HepG2 (cell line): Measurements from ENCODE around the gene SLC35D2. TPM values are rescaled to one million over a fixed set of nuclear protein-coding genes. Genes with fewer than 3 reads are reported as not detected.
A peak's percentile ranks its signal among the peaks of the same experiment; 100 is the strongest.

ENCODE experiments used
- ATAC-seq: fragments of 200-7000 bp; cut with Tn5 transposase; 3 replicates; pipeline ENCODE4 v1.9.1; 2020; ENCODE audit warnings: mild to moderate bottlenecking, moderate library complexity
- BruUV-seq: library from RNA; stranded (reverse); fragments of 400-500 nt; replicated peaks from 2 replicates; lab custom pipeline; 2021; lab: Mats Ljungman, UMichigan
- CTCF ChIA-PET: fragments of 300-600 bp; formaldehyde crosslinking; extraction: SDS; loops from one replicate; lab custom pipeline; 2021; ENCODE audit warnings: low total read pairs, inconsistent platforms, low intra/inter-chr PET ratio; lab: Yijun Ruan, JAX
- POLR2A ChIA-PET: fragments of 350-600 bp; sonication (Branson Sonifier 250); formaldehyde crosslinking; loops from one replicate; lab custom pipeline; 2020; ENCODE audit warnings: antibody characterized with exemption, inconsistent platforms; lab: Yijun Ruan, JAX
- DNase-seq: peaks from one replicate; pipeline ENCODE4 v3.0.0-alpha.2; 2015; ENCODE audit warnings: low spot score
- FAIRE-seq: peaks from 3 replicates; lab custom pipeline; 2011; peaks lifted over from hg19 to GRCh38; lab: Jason Lieb, UNC
- H2AFZ ChIP-seq: one replicate; pipeline ENCODE4 v1.6.1; 2011; ENCODE audit warnings: low read length, inconsistent platforms
- H3K27ac ChIP-seq: fragments of 300-600 bp; 3 replicates; pipeline ENCODE4 v1.8.0; 2011; ENCODE audit warnings: mixed run types, mild to moderate bottlenecking, mixed read lengths, low read length, inconsistent platforms; ENCODE audit not compliant: insufficient read depth; ENCODE audit errors: extremely low read length
- H3K27me3 ChIP-seq, 2 experiments: fragments of 200-600 bp in 1 of 2; 2 replicates in 1 of 2; 3 replicates in 1 of 2; pipeline versions ENCODE4 v1.6.0 to v1.8.0; 2011; ENCODE audit warnings: low read length in 2 of 2, mild to moderate bottlenecking in 2 of 2, moderate library complexity in 2 of 2, inconsistent platforms in 1 of 2; ENCODE audit not compliant: insufficient read depth in 2 of 2, control insufficient read depth in 1 of 2
- H3K36me3 ChIP-seq, 2 experiments: fragments of 200-600 bp in 1 of 2; replicated peaks in 1 of 2; 2 replicates in 1 of 2; 3 replicates in 1 of 2; pipeline versions ENCODE4 v1.5.1 to v1.8.0; 2011; ENCODE audit warnings: low read length in 2 of 2, inconsistent platforms in 1 of 2; ENCODE audit not compliant: insufficient read depth in 2 of 2, control insufficient read depth in 1 of 2
- H3K4me1 ChIP-seq: 2 replicates; pipeline ENCODE4 v1.5.1; 2012; ENCODE audit warnings: low read length, inconsistent platforms; ENCODE audit not compliant: insufficient read depth
- H3K4me2 ChIP-seq: 2 replicates; pipeline ENCODE4 v1.6.0; 2011; ENCODE audit warnings: low read depth, low read length, inconsistent platforms
- H3K4me3 ChIP-seq, 3 experiments: fragments of 200-600 bp in 1 of 3; sonication (generic), shearing (Covaris generic) in 1 of 3; replicated peaks in 1 of 3; 2 replicates each; pipeline ENCODE4 v1.5.1; 2011 to 2016; ENCODE audit warnings: low read length in 3 of 3, inconsistent platforms in 2 of 3, low read depth in 2 of 3, mild to moderate bottlenecking in 2 of 3, control low read depth in 1 of 3, mixed read lengths in 1 of 3; ENCODE audit not compliant: insufficient read depth in 1 of 3
- H3K79me2 ChIP-seq: one replicate; pipeline ENCODE4 v1.6.1; 2011; ENCODE audit warnings: low read length, inconsistent platforms; ENCODE audit not compliant: insufficient read depth
- H3K9ac ChIP-seq: 2 replicates; pipeline ENCODE4 v1.6.0; 2011; ENCODE audit warnings: mild to moderate bottlenecking, low read depth, low read length, inconsistent platforms; ENCODE audit not compliant: insufficient read depth
- H3K9me3 ChIP-seq: 2 replicates; pipeline ENCODE4 v1.5.1; 2012; ENCODE audit warnings: mild to moderate bottlenecking, low read length
- H4K20me1 ChIP-seq: 2 replicates; pipeline ENCODE4 v1.6.0; 2011; ENCODE audit warnings: inconsistent platforms, mild to moderate bottlenecking, low read length, moderate library complexity; ENCODE audit not compliant: insufficient read depth
- MYC ChIP-seq: sonication (generic); formaldehyde crosslinking; IDR thresholded peaks from 2 replicates; pipeline ENCODE4 v1.9.0; 2021; ENCODE audit warnings: missing genetic modification reagents, borderline replicate concordance
- PHF20 ChIP-seq: sonication (generic); formaldehyde crosslinking; IDR thresholded peaks from 2 replicates; pipeline ENCODE4 v1.5.0; 2020; ENCODE audit warnings: mild to moderate bottlenecking, missing genetic modification reagents
- POLR2A ChIP-seq, 2 experiments: IDR thresholded peaks; 2 replicates each; pipeline ENCODE4 v1.6.1; 2011; ENCODE audit warnings: low read depth in 2 of 2, low read length in 2 of 2, mild to moderate bottlenecking in 1 of 2, moderate library complexity in 1 of 2; ENCODE audit not compliant: insufficient read depth in 1 of 2
- RARG ChIP-seq: sonication (generic); formaldehyde crosslinking; IDR thresholded peaks from 2 replicates; pipeline ENCODE4 v1.4.0; 2020; ENCODE audit warnings: low read depth, mild to moderate bottlenecking, missing genetic modification reagents
- SOX13 ChIP-seq, 3 experiments: fragments of 450-650 bp in 1 of 3; sonication (generic) in 1 of 3; formaldehyde crosslinking in 1 of 3; IDR thresholded peaks in 2 of 3; conservative IDR thresholded peaks in 1 of 3; 2 replicates each; pipeline versions ENCODE4 v1.5.0 to v1.6.1; 2016 to 2020; ENCODE audit warnings: antibody characterized with exemption in 1 of 3, mild to moderate bottlenecking in 1 of 3, missing compliant biosample characterization in 1 of 3, missing genetic modification reagents in 1 of 3, moderate library complexity in 1 of 3
- SSRP1 ChIP-seq: IDR thresholded peaks from 2 replicates; pipeline ENCODE4 v1.6.1; 2016; ENCODE audit warnings: control low read depth
- ZBTB21 ChIP-seq: sonication (generic); formaldehyde crosslinking; IDR thresholded peaks from 2 replicates; pipeline ENCODE4 v1.4.0; 2020; ENCODE audit warnings: missing genetic modification reagents
- ZNF12 ChIP-seq: sonication (generic); formaldehyde crosslinking; IDR thresholded peaks from 2 replicates; pipeline ENCODE4 v1.5.0; 2020; ENCODE audit warnings: missing genetic modification reagents
- ZNF333 ChIP-seq: sonication (generic); formaldehyde crosslinking; IDR thresholded peaks from 2 replicates; pipeline ENCODE4 v1.4.0; 2020; ENCODE audit warnings: mild to moderate bottlenecking, missing genetic modification reagents, borderline replicate concordance
- ZNF598 ChIP-seq: sonication (generic); formaldehyde crosslinking; IDR thresholded peaks from 2 replicates; pipeline ENCODE4 v1.5.1; 2020; ENCODE audit warnings: mild to moderate bottlenecking, missing genetic modification reagents, borderline replicate concordance
- WGBS: methylation state at CpG from one replicate; pipeline ENCODE4 v1.1.6; 2017; ENCODE audit warnings: low lambda C conversion rate; 5-methylcytosine and 5-hydroxymethylcytosine counted together
- in situ Hi-C: cut with HindIII; loops from 2 replicates; pipeline ENCODE4 v1.10.0; 2017; ENCODE audit warnings: low pct_unique_long_range_greater_than_20kb; ENCODE audit not compliant: extremely low pct_ligation_motif_present
- intact Hi-C: fragments of 100-400 bp; cut with micrococcal nuclease; formaldehyde crosslinking; loops from one replicate; pipeline ENCODE4 v1.10.0; 2022; ENCODE audit not compliant: unreplicated experiment
- polyA plus RNA-seq, 8 experiments: library from polyadenylated mRNA; depleted of rRNA in 3 of 8; stranded (reverse) in 7 of 8; unstranded in 1 of 8; fragments of >200 nt; fragmentation: Illumina TruSeq in 4 of 8; extraction: Trizol in 4 of 8; gene quantifications; 2 replicates each; pipeline versions ENCODE4 v1.2.1 to v1.2.3, GENCODE V29; 2011 to 2016; ENCODE audit warnings: low read depth in 4 of 8, missing spikeins in 1 of 8, mixed read lengths in 1 of 8; ENCODE audit not compliant: insufficient read depth in 1 of 8
- total RNA-seq, 5 experiments: library from RNA; depleted of rRNA; stranded (reverse); fragments of >200 nt; fragmentation: Illumina TruSeq; extraction: Trizol; gene quantifications; 2 replicates each; pipeline ENCODE4 v1.2.3, GENCODE V29; 2016; ENCODE audit warnings: low read depth in 1 of 5
- TF ChIP-seq, protein P1 (sequence below): sonication (generic); formaldehyde crosslinking; IDR thresholded peaks from 2 replicates; pipeline ENCODE4 v1.4.0; 2020; ENCODE audit warnings: missing genetic modification reagents
- TF ChIP-seq, protein P2 (sequence below): sonication (generic); formaldehyde crosslinking; IDR thresholded peaks from 2 replicates; pipeline ENCODE4 v1.4.0; 2020; ENCODE audit warnings: missing genetic modification reagents, borderline replicate concordance

Gene SLC35D2
- total and polyA plus RNA-seq, 2 of the 13 experiments (the other 11 are each of a cell fraction or from before 2014, with no cell fraction given) = 96.2 to 103 TPM

DNA sequence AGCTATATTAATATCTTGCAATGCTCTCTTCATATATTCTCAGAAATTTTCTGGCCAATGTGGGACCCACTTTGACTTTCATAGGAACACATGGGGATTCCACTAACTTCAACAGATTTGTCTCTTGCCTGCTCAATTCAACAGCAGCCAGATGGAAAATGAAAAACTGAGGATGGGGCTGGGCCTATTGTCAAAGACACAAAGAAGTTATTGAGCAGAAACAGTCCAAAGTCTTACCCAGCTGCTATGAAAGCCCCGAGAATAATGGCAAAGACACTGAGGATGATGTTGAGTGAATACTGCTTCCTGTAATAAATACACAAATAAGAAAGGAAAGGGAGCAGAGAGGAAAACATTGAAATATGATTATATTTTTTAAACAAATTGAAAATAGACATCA, 32.6 kb downstream of the SLC35D2 start (continued):
- TF ChIP-seq SOX13 (IDR thresholded peaks at IDR 0.05) = peak; percentile 63; the same call in 1 of the 2 replicates
- TF ChIP-seq SOX13 (CRISPR knock-in tag; conservative IDR thresholded peaks at IDR 0.05 in 1 of 2, IDR thresholded peaks at IDR 0.05 in 1 of 2) = peak in 1 of 2 experiments; percentile 92; a peak in 2 of 4 replicates
- TF ChIP-seq MYC = no peak
- no peak for TF ChIP-seq PHF20
- TF ChIP-seq RARG (CRISPR knock-in tag) = no peak

DNA sequence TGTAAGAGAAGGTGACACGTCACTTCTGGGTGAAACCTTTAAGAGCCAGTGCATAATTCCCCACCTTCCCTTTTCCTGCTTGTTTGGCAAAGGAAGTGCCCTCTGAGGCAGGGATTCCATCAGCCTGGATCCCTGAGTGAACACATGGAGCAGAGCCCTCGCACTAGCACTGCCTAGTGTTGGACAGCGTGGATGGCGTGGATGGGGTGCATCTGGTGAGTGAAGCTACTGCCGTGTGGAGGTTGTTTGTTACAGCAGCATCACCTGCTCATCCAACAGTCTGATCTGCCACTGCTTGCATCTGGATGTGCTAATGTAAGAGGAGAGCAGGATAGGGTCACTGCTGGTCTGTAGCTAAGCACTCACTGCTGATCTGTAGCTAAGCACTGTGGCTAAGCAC, 35.2 kb downstream of the SLC35D2 start:
- H3K4me3 ChIP-seq = no peak overlapping the region
- no peaks in the 10 kb centered on the region for H3K9me3 ChIP-seq
- WGBS = 100% methylated on average over 5 of the region's 5 CpGs
- no peaks in the 10 kb centered on the region for H3K79me2 ChIP-seq
- in situ Hi-C loops = loop anchor here (25.0 kb wide), 1 partner anchor 314 kb away; the partner anchor contains the start of gene PRXL2C
- no peak for TF ChIP-seq ZNF598 (CRISPR knock-in tag)
- TF ChIP-seq POLR2A (IDR thresholded peaks at IDR 0.05; ENCODE audit: insufficient read depth in 1 of 2, low read depth in 2 of 2, low read length in 2 of 2) = 0 out of 4 replicates have a peak, but pooled peaks of 1 of the 2 experiments have one; percentile 19
- TF ChIP-seq ZNF12 (CRISPR knock-in tag) = peak; percentile 98
- TF ChIP-seq SSRP1 (CRISPR knock-in tag) = 0 out of 2 replicates have a peak, but pooled peaks have one; percentile 43
- peak; percentile 96; the same call in 1 of the 2 replicates for TF ChIP-seq ZNF333 (CRISPR knock-in tag)
- TF ChIP-seq, protein P1, sequence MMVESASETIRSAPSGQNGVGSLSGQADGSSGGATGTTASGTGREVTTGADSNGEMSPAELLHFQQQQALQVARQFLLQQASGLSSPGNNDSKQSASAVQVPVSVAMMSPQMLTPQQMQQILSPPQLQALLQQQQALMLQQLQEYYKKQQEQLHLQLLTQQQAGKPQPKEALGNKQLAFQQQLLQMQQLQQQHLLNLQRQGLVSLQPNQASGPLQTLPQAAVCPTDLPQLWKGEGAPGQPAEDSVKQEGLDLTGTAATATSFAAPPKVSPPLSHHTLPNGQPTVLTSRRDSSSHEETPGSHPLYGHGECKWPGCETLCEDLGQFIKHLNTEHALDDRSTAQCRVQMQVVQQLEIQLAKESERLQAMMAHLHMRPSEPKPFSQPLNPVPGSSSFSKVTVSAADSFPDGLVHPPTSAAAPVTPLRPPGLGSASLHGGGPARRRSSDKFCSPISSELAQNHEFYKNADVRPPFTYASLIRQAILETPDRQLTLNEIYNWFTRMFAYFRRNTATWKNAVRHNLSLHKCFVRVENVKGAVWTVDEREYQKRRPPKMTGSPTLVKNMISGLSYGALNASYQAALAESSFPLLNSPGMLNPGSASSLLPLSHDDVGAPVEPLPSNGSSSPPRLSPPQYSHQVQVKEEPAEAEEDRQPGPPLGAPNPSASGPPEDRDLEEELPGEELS (CRISPR knock-in tag) = no peak
- TF ChIP-seq, protein P2, sequence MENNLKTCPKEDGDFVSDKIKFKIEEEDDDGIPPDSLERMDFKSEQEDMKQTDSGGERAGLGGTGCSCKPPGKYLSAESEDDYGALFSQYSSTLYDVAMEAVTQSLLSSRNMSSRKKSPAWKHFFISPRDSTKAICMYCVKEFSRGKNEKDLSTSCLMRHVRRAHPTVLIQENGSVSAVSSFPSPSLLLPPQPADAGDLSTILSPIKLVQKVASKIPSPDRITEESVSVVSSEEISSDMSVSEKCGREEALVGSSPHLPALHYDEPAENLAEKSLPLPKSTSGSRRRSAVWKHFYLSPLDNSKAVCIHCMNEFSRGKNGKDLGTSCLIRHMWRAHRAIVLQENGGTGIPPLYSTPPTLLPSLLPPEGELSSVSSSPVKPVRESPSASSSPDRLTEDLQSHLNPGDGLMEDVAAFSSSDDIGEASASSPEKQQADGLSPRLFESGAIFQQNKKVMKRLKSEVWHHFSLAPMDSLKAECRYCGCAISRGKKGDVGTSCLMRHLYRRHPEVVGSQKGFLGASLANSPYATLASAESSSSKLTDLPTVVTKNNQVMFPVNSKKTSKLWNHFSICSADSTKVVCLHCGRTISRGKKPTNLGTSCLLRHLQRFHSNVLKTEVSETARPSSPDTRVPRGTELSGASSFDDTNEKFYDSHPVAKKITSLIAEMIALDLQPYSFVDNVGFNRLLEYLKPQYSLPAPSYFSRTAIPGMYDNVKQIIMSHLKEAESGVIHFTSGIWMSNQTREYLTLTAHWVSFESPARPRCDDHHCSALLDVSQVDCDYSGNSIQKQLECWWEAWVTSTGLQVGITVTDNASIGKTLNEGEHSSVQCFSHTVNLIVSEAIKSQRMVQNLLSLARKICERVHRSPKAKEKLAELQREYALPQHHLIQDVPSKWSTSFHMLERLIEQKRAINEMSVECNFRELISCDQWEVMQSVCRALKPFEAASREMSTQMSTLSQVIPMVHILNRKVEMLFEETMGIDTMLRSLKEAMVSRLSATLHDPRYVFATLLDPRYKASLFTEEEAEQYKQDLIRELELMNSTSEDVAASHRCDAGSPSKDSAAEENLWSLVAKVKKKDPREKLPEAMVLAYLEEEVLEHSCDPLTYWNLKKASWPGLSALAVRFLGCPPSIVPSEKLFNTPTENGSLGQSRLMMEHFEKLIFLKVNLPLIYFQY = no peak
- no peak for TF ChIP-seq ZBTB21 (CRISPR knock-in tag)
- peaks cover 11 to 46% of the 10 kb centered on the region in 2 experiments for H3K36me3 ChIP-seq
- ATAC-seq (peak; percentile 31), DNase-seq (no peak), FAIRE-seq (no peak)
- no peak overlapping the region for H3K4me2 ChIP-seq
- ChIA-PET POLR2A (no interaction called here), CTCF (no interaction called here)
- no peak overlapping the region for H3K27ac ChIP-seq
- H3K9ac ChIP-seq = no peak overlapping the region
- peaks cover 45% of the 10 kb centered on the region for H3K4me1 ChIP-seq
- H3K27me3 ChIP-seq = no peaks in the 10 kb centered on the region
- intact Hi-C loops = no loop called here
- no peaks in the 10 kb centered on the region for H4K20me1 ChIP-seq
- BruUV-seq = no TSS peak
- H2AFZ ChIP-seq = no peak overlapping the region
